Panc1 (cell line): ENCODE results near the gene SHISA5. TPM values are rescaled to one million over a fixed set of nuclear protein-coding genes. Genes with fewer than 3 reads are reported as not detected.

Experiments
- ATAC-seq: fragments of 200-7000 bp; cut with Tn5 transposase; 2 replicates; pipeline ENCODE4 v1.9.1; 2020; ENCODE audit warnings: mild to moderate bottlenecking, moderate library complexity
- BruUV-seq: library from RNA; stranded (reverse); fragments of 400-500 nt; replicated peaks from 2 replicates; lab custom pipeline; 2021; lab: Mats Ljungman, UMichigan
- CTCF ChIA-PET: fragments of 300-600 bp; sonication (Branson Sonifier 250); formaldehyde crosslinking; loops from one replicate; lab custom pipeline; 2022; ENCODE audit warnings: antibody characterized with exemption; lab: Charles Lee
- POLR2A ChIA-PET: fragments of 300-600 bp; sonication (Branson Sonifier 250); formaldehyde crosslinking; loops from one replicate; lab custom pipeline; 2022; ENCODE audit warnings: antibody characterized with exemption; lab: Charles Lee
- DNase-seq: peaks from one replicate; pipeline ENCODE4 v3.0.0-alpha.2; 2010; ENCODE audit warnings: low read depth, low spot score
- H3K27ac ChIP-seq: 2 replicates; pipeline ENCODE4 v1.5.1; 2011; ENCODE audit warnings: mild to moderate bottlenecking, low read length, inconsistent platforms
- H3K27me3 ChIP-seq: fragments of 200-500 bp; sonication (Bioruptor generic); 2 replicates; pipeline ENCODE4 v1.6.0; 2014; ENCODE audit warnings: low read length, inconsistent platforms; ENCODE audit not compliant: control insufficient read depth, insufficient read depth
- H3K36me3 ChIP-seq: fragments of 200-500 bp; sonication (Bioruptor generic); 2 replicates; pipeline ENCODE4 v1.5.1; 2014; ENCODE audit warnings: inconsistent platforms, mild to moderate bottlenecking, low read length, moderate library complexity; ENCODE audit not compliant: control insufficient read depth, insufficient read depth
- H3K4me1 ChIP-seq: 2 replicates; pipeline ENCODE4 v1.5.1; 2011; ENCODE audit warnings: inconsistent platforms, mild to moderate bottlenecking, low read length, moderate library complexity; ENCODE audit not compliant: control insufficient read depth, insufficient read depth
- H3K4me3 ChIP-seq, 2 experiments: 2 replicates each; pipeline ENCODE4 v1.5.1; 2011 to 2012; ENCODE audit warnings: low read depth in 2 of 2, low read length in 2 of 2, mild to moderate bottlenecking in 2 of 2, inconsistent platforms in 1 of 2, moderate library complexity in 1 of 2
- H3K9me3 ChIP-seq: fragments of 200-500 bp; sonication (Bioruptor generic); 2 replicates; pipeline ENCODE4 v1.5.1; 2014; ENCODE audit warnings: low read depth, mild to moderate bottlenecking, inconsistent platforms, low read length, moderate library complexity; ENCODE audit not compliant: control insufficient read depth, insufficient read depth
- POLR2AphosphoS5 ChIP-seq: IDR thresholded peaks from 2 replicates; pipeline ENCODE4 v1.6.1; 2012; ENCODE audit warnings: mild to moderate bottlenecking, low read depth, low read length, moderate library complexity
- SIN3A ChIP-seq: IDR thresholded peaks from 2 replicates; pipeline ENCODE4 v1.6.1; 2012; ENCODE audit warnings: low read depth, mild to moderate bottlenecking, low read length, moderate library complexity, borderline replicate concordance; ENCODE audit not compliant: insufficient read depth
- TCF7L2 ChIP-seq: IDR thresholded peaks from 2 replicates; pipeline ENCODE4 v1.6.1; 2011; ENCODE audit warnings: mild to moderate bottlenecking, low read depth, low read length, inconsistent platforms
- in situ Hi-C: cut with HindIII; loops from 2 replicates; pipeline ENCODE4 v1.10.0; 2016; ENCODE audit warnings: low sequenced_read_pairs, low pct_unique_long_range_greater_than_20kb
- intact Hi-C: fragments of 100-400 bp; cut with micrococcal nuclease; formaldehyde crosslinking; loops from one replicate; pipeline ENCODE4 v1.10.0; 2022; ENCODE audit not compliant: unreplicated experiment
- total RNA-seq: library from RNA; stranded (reverse); gene quantifications from one replicate; pipeline ENCODE4 v1.2.1, GENCODE V29; 2021; ENCODE audit not compliant: unreplicated experiment
- TF ChIP-seq, protein P1 (sequence below): fragments of 450-650 bp; IDR thresholded peaks from 2 replicates; pipeline ENCODE4 v1.5.1; 2017; ENCODE audit warnings: mild to moderate bottlenecking
- TF ChIP-seq, protein P2 (sequence below), 2 experiments: IDR thresholded peaks; 2 replicates each; pipeline ENCODE4 v1.6.1; 2011 to 2012; ENCODE audit warnings: low read depth in 2 of 2, control low read depth in 1 of 2, low read length in 1 of 2, mild to moderate bottlenecking in 1 of 2, moderate library complexity in 1 of 2; ENCODE audit not compliant: insufficient read depth in 1 of 2

SHISA5 gene
- total RNA-seq, 1 experiment from 2014 or later = 122 TPM

DNA sequence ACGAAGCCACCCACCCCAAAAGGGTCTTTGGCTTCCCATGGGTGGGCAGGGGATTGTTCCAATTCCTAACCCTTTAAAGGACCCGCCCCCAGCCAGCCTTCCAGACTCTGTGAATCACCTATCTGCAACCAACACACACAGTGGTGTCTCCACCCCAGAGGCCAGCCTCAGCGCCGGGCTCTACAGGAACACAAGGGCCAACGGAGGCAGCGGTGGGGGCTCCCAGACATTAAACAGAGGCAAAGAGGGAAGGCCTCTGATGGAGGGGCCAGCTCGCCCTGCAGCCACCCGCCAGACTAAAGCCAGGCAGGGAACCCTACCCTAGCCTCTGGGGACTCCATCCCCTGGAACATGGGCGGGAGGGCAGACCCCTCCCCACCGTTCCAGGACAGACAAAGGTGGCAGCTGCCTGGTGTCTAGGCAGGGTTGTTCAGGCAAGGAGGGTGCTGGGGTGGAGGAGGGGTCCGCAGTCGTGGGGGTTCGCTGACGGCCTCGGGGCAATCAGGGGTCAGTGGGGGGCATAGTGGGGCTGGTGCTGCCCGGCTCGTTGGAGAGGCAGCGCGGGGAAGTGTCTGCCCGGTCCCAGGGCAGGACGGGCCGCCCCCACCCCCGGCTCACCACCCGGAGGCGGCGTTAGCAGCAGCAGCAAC is 448 bp downstream of the SHISA5 start:
- no TSS peak for BruUV-seq
- no peaks in the 10 kb centered on the region for H3K27me3 ChIP-seq
- H3K9me3 ChIP-seq = no peaks in the 10 kb centered on the region
- in situ Hi-C loops = no loop called here
- ChIA-PET POLR2A (no interaction called here), CTCF (interaction anchor here (0.6 kb wide), 2 partner anchors 28 to 154 kb away, joined by 4 to 5 read pairs; no protein-coding TSS in a partner anchor)
- DNase-seq (no peak), ATAC-seq (peak; percentile 50; the same call in 1 of the 2 replicates)
- H3K36me3 ChIP-seq = no peaks in the 10 kb centered on the region
- H3K4me3 ChIP-seq = peak overlapping the region; percentile 51 to 61
- peaks cover 19% of the 10 kb centered on the region for H3K4me1 ChIP-seq
- TF ChIP-seq TCF7L2 (no peak), SIN3A (no peak), POLR2AphosphoS5 (no peak)
- TF ChIP-seq, protein P1, sequence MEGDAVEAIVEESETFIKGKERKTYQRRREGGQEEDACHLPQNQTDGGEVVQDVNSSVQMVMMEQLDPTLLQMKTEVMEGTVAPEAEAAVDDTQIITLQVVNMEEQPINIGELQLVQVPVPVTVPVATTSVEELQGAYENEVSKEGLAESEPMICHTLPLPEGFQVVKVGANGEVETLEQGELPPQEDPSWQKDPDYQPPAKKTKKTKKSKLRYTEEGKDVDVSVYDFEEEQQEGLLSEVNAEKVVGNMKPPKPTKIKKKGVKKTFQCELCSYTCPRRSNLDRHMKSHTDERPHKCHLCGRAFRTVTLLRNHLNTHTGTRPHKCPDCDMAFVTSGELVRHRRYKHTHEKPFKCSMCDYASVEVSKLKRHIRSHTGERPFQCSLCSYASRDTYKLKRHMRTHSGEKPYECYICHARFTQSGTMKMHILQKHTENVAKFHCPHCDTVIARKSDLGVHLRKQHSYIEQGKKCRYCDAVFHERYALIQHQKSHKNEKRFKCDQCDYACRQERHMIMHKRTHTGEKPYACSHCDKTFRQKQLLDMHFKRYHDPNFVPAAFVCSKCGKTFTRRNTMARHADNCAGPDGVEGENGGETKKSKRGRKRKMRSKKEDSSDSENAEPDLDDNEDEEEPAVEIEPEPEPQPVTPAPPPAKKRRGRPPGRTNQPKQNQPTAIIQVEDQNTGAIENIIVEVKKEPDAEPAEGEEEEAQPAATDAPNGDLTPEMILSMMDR = no peak
- TF ChIP-seq, protein P2, sequence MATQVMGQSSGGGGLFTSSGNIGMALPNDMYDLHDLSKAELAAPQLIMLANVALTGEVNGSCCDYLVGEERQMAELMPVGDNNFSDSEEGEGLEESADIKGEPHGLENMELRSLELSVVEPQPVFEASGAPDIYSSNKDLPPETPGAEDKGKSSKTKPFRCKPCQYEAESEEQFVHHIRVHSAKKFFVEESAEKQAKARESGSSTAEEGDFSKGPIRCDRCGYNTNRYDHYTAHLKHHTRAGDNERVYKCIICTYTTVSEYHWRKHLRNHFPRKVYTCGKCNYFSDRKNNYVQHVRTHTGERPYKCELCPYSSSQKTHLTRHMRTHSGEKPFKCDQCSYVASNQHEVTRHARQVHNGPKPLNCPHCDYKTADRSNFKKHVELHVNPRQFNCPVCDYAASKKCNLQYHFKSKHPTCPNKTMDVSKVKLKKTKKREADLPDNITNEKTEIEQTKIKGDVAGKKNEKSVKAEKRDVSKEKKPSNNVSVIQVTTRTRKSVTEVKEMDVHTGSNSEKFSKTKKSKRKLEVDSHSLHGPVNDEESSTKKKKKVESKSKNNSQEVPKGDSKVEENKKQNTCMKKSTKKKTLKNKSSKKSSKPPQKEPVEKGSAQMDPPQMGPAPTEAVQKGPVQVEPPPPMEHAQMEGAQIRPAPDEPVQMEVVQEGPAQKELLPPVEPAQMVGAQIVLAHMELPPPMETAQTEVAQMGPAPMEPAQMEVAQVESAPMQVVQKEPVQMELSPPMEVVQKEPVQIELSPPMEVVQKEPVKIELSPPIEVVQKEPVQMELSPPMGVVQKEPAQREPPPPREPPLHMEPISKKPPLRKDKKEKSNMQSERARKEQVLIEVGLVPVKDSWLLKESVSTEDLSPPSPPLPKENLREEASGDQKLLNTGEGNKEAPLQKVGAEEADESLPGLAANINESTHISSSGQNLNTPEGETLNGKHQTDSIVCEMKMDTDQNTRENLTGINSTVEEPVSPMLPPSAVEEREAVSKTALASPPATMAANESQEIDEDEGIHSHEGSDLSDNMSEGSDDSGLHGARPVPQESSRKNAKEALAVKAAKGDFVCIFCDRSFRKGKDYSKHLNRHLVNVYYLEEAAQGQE (IDR thresholded peaks at IDR 0.05; ENCODE audit: insufficient read depth in 1 of 2, low read depth in 2 of 2, low read length in 1 of 2) = no peak
- intact Hi-C loops = no loop called here
- H3K27ac ChIP-seq = peak overlapping the region; percentile 71

DNA sequence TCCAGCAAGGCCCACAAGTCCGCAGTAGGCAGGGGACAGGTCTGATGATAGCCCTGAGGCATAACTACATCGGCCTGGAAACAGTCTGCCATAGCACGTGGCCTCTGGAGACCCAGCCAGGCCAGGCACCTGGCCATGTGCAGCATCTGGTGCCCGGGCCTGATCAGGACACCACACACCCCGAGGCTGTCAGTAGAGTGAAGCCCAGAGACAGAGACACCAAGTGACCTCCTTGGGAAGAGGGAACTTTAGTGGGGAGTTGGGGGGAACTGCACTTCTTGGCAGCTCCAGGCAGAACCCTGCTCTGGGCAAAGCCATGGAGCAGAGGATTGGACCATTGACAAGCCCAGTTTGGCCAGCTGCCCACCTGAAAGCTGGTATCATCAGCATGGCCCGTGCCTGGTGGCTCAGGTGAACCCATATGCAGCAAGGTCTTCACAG is 1.2 kb downstream of the SHISA5 start:
- no peak for ATAC-seq
- H3K27me3 ChIP-seq = no peaks in the 10 kb centered on the region
- H3K4me1 ChIP-seq = peaks cover 19% of the 10 kb centered on the region
- TF ChIP-seq, protein P1 = no peak
- TF ChIP-seq TCF7L2 (no peak), SIN3A (no peak), POLR2AphosphoS5 (no peak)
- TF ChIP-seq, protein P2 (IDR thresholded peaks at IDR 0.05; ENCODE audit: insufficient read depth in 1 of 2, low read depth in 2 of 2, low read length in 1 of 2) = no peak
- POLR2A ChIA-PET = no interaction called here
- no peak overlapping the region; the same call in 1 of the 2 replicates for H3K27ac ChIP-seq
- CTCF ChIA-PET = interaction anchor here (0.5 to 0.6 kb wide), 2 partner anchors 9 to 307 kb away, joined by 4 to 5 read pairs; no protein-coding TSS in a partner anchor
- DNase-seq = no peak
- no peaks in the 10 kb centered on the region for H3K9me3 ChIP-seq
- H3K36me3 ChIP-seq = no peaks in the 10 kb centered on the region
- intact Hi-C loops (no loop called here), in situ Hi-C loops (no loop called here)
- H3K4me3 ChIP-seq = peak overlapping the region in 1 of 2 experiments; percentile 61; a peak in 2 of 4 replicates
- no TSS peak for BruUV-seq
